Heart right ventricle (tissue), 16 donors: ENCODE results near the gene RNF175. TPM values are rescaled to one million over a fixed set of nuclear protein-coding genes. Genes with fewer than 3 reads are reported as not detected.
A peak's percentile ranks its signal among the peaks of the same experiment; 100 is the strongest.

Experiments
- ATAC-seq, 8 donors: fragments of 200-7000 bp; cut with Tn5 transposase; one replicate each; pipeline ENCODE4 v1.9.1; 2020; ENCODE audit warnings: mild to moderate bottlenecking in 8 of 8, moderate library complexity in 8 of 8, moderate number of reproducible peaks in 1 of 8
- DNase-seq, 2 donors: peaks; one replicate each; pipeline ENCODE4 v3.0.0-alpha.2; 2020
- H3K27ac ChIP-seq, 10 donors: fragments of 200-600 bp; sonication (generic) in 2 of 10; one replicate each; pipeline versions ENCODE4 v1.5.0 to v1.8.0; 2020 to 2022; ENCODE audit warnings: mild to moderate bottlenecking in 3 of 10
- H3K27me3 ChIP-seq, 7 donors: fragments of 200-600 bp; one replicate each; pipeline ENCODE4 v1.8.0; 2021 to 2022; ENCODE audit warnings: mild to moderate bottlenecking in 2 of 7
- H3K36me3 ChIP-seq, 9 donors: fragments of 200-600 bp; sonication (generic) in 1 of 9; one replicate each; pipeline versions ENCODE4 v1.5.0 to v1.8.0; 2020 to 2022; ENCODE audit warnings: mild to moderate bottlenecking in 2 of 9
- H3K4me1 ChIP-seq, 9 donors: fragments of 200-600 bp; sonication (generic) in 1 of 9; one replicate each; pipeline versions ENCODE4 v1.5.0 to v1.8.0; 2020 to 2022; ENCODE audit warnings: mild to moderate bottlenecking in 4 of 9
- H3K4me3 ChIP-seq, 10 donors: fragments of 200-600 bp; sonication (generic) in 2 of 10; one replicate each; pipeline versions ENCODE4 v1.5.0 to v1.8.0; 2020 to 2022; ENCODE audit warnings: mild to moderate bottlenecking in 7 of 10, moderate library complexity in 2 of 10
- H3K9me3 ChIP-seq, 11 donors: fragments of 200-600 bp in 10 of 11; sonication (generic) in 2 of 11; one replicate each; pipeline versions ENCODE4 v1.5.0 to v1.8.0; 2013 to 2022; ENCODE audit warnings: mild to moderate bottlenecking in 2 of 11, control low read depth in 1 of 11, moderate library complexity in 1 of 11
- CTCF ChIP-seq, 9 donors: fragments of 200-600 bp; sonication (generic) in 2 of 9; IDR thresholded peaks; one replicate each; pipeline versions ENCODE4 v1.5.0 to v1.8.0; 2021 to 2022; ENCODE audit warnings: antibody characterized with exemption in 9 of 9, mild to moderate bottlenecking in 5 of 9, moderate library complexity in 1 of 9
- WGBS, 2 donors: extraction: QIAGEN DNeasy Blood & Tissue Kit; methylation state at CpG; one replicate each; pipeline ENCODE4 v1.1.7; 2013; ENCODE audit warnings: inconsistent platforms in 1 of 2; 5-methylcytosine and 5-hydroxymethylcytosine counted together
- intact Hi-C, 10 donors: fragments of 100-400 bp; cut with DNase I; formaldehyde crosslinking; loops; one replicate each; pipeline versions ENCODE4 v1.11.1 to v1.14.2; 2022
- polyA plus RNA-seq, 2 donors: library from polyadenylated mRNA; stranded (reverse); fragments of 200-250 nt; gene quantifications; one replicate each; pipeline ENCODE4 v1.2.3, GENCODE V29; 2013
- total RNA-seq, 10 donors: library from RNA; stranded (reverse); fragmentation: NEBNext Ultra II Directional in 3 of 10; extraction: Animal tissue kit (Norgen Biotek cat#: 25700) in 3 of 10; gene quantifications; one replicate each; pipeline versions ENCODE4 v1.2.1 to v1.2.4, GENCODE V29; 2021 to 2023
- donor health status: Arrhythmogenic right ventricular cardiomyopathy.
- donor health status: ischemic (EF 13 %, LVEDD 7.1; RV severe dilation, severe dysfunction).
- donor health status: healthy with polysubstance abuse.
- donor health status: DM: no; HTN: yes; CAD: no.
- donor health status: DM: no; HTN: no; CAD: no.
- donor health status: ischemic (EF 25% LVEDD 6.9; RV normal size, moderate dysfunction).
- donor health status: ischemic (EF 25% LVEDD 5.7; RV mildly dilated, moderate dysfunction).
- donor health status: healthy.
- donor health status: DM: yes; HTN: yes; CAD: no.
- donor health status: Ischemic cardiomyopathy.
- donor health status: ischemic (EF 35%, LVEDD 5.7; RV mildly dilated, moderate dysfunction).
- donor health status: nonischemic (EF 11% LVEDD 7.7; RV severe dilation, severe dysfunction).
- donor health status: DM: yes; HTN: yes; CAD: no.
- donor health status: PGD.
- donor health status: ischemic (EF 29% LVEDD 5.4; RV normal size, mild dysfunction).
- donor health status: nonischemic (EF 23%, LVEDD 6.1; RV moderate dilation, normal function).

The RNF175 gene
- total and polyA plus RNA-seq, 12 donors: 0.13 to 1.3 (median 0.50) TPM; not detected in 2

- Histone ChIP-seq H3K36me3 (no peaks in the 10 kb centered on the region), H3K27ac (no peak overlapping the region), H3K9me3 (no peaks in the 10 kb centered on the region), H3K4me3 (no peak overlapping the region), H3K27me3 (peaks cover 0 to 22% (median 4%) of the 10 kb centered on the region in 7 donors), H3K4me1 (peaks cover 0 to 3% (median 0%) of the 10 kb centered on the region in 9 donors)
- no peak for ATAC-seq
- WGBS, 2 donors: 24 to 35% methylated on average over 3 of the region's 3 CpGs
- TF ChIP-seq CTCF (IDR thresholded peaks at IDR 0.05): no peak
- intact Hi-C loops: no loop called here
- DNase-seq: no peak
These were observed 44.9 kb upstream of the RNF175 start for GRCh38 chr4:153804722-153805121.

- H3K36me3 ChIP-seq: no peaks in the 10 kb centered on the region
- DNase-seq (no peak), ATAC-seq (peak in 1 of 8 donors; percentile 48)
- WGBS, 2 donors: 20 to 23% methylated on average over 2 of the region's 2 CpGs
- peaks cover 0 to 5% (median 0%) of the 10 kb centered on the region in 9 donors for H3K4me1 ChIP-seq
- H3K27ac ChIP-seq: no peak overlapping the region
- no peaks in the 10 kb centered on the region for H3K9me3 ChIP-seq
- intact Hi-C loops: loop anchor here in 2 of 10 donors (10.0 kb wide), 2 partner anchors 215 to 225 kb away; no protein-coding TSS in a partner anchor
- H3K4me3 ChIP-seq: no peak overlapping the region
- H3K27me3 ChIP-seq: peaks cover 0 to 67% (median 27%) of the 10 kb centered on the region in 7 donors
- TF ChIP-seq CTCF (IDR thresholded peaks at IDR 0.05): no peak
These were observed 39.9 kb upstream of the RNF175 start for GRCh38 chr4:153799694-153800074.

GRCh38 chr4:153798901-153799693 lies 39.3 kb upstream of the RNF175 start:
- Histone ChIP-seq H3K4me3 (no peak overlapping the region), H3K27ac (no peak overlapping the region), H3K4me1 (peaks cover 0 to 5% (median 0%) of the 10 kb centered on the region in 9 donors), H3K9me3 (no peaks in the 10 kb centered on the region), H3K36me3 (no peaks in the 10 kb centered on the region), H3K27me3 (peaks cover 0 to 73% (median 33%) of the 10 kb centered on the region in 7 donors)
- no peak for TF ChIP-seq CTCF (IDR thresholded peaks at IDR 0.05)
- intact Hi-C loops: loop anchor here in 2 of 10 donors (10.0 kb wide), 2 partner anchors 216 to 226 kb away; no protein-coding TSS in a partner anchor
- ATAC-seq (no peak), DNase-seq (no peak)
- 54 to 68% methylated on average over 3 of the region's 3 CpGs for WGBS, 2 donors

GRCh38 chr4:153798420-153798819 lies 38.6 kb upstream of the RNF175 start:
- TF ChIP-seq CTCF (IDR thresholded peaks at IDR 0.05): no peak
- intact Hi-C loops: loop anchor here in 2 of 10 donors (10.0 kb wide), 2 partner anchors 216 to 226 kb away; no protein-coding TSS in a partner anchor
- peaks cover 0 to 78% (median 39%) of the 10 kb centered on the region in 7 donors for H3K27me3 ChIP-seq
- H3K9me3 ChIP-seq: no peaks in the 10 kb centered on the region
- no peaks in the 10 kb centered on the region for H3K36me3 ChIP-seq
- 49 to 54% methylated on average over 3 of the region's 3 CpGs for WGBS, 2 donors
- H3K4me3 ChIP-seq: no peak overlapping the region
- peaks cover 0 to 5% (median 0%) of the 10 kb centered on the region in 9 donors for H3K4me1 ChIP-seq
- no peak for DNase-seq
- no peak overlapping the region for H3K27ac ChIP-seq
- ATAC-seq: no peak
